GM20000 (cell line): Measurements from ENCODE around the gene TCEAL4.

ENCODE experiments used
- DNase-seq: peaks from one replicate; pipeline ENCODE4 v3.0.0; 2012; ENCODE audit warnings: low spot score
- TF ChIP-seq, protein P1 (sequence below): IDR thresholded peaks from 2 replicates; pipeline ENCODE4 v1.5.1; 2012; ENCODE audit warnings: mild to moderate bottlenecking, control low read depth; ENCODE audit errors: extremely low read depth, missing control alignments

The TCEAL4 gene

DNA sequence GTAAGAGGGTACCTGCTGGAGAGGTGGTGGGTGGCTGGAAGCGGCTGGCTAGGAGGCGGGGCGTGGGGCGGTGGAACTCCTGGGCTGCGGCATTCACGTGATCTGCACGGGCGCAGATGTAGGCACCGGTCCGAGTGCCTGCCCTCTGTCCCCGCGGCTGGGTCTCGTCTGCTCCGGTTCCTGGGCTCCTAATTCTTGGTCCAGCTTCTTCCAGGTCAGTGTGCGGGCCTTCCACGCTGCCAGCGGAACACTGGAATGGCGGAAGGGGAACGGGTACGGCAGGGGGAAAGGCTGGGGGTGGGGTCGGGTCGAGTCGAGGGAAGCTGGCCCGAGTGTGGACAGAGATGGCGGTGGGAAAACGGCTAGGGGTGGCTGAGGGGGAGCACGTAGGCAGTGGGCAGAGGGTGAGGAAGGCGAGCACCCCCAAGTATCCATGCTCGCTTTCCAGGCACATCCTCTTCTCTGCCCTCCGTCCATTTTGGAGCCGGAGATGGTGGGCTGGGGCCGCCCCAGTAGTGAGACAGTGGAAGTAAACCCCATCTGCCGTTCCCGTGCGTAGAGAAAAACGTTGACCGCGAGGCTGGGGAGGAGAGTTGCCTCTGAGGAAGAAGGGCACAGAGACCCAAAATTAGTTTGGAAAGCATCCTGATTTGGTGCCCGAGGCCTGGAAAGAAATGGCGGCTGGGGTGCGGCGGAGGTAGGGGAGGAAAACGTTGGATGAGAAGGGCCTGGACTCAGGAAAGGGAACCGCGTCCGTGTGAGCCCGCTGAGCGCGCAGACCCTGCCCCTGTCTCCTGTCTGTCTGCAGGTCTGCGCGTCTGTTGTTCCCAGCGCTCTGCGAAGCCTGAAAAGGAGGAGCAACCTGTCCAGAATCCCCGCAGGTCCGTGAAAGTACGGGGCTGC, at the start of gene TCEAL4:
TCEAL4 (plus strand) TSS at position 105 of the 903 bp plus-strand sequence. CDS start 1,161 bp downstream, outside the sequence.
- TF ChIP-seq, protein P1, sequence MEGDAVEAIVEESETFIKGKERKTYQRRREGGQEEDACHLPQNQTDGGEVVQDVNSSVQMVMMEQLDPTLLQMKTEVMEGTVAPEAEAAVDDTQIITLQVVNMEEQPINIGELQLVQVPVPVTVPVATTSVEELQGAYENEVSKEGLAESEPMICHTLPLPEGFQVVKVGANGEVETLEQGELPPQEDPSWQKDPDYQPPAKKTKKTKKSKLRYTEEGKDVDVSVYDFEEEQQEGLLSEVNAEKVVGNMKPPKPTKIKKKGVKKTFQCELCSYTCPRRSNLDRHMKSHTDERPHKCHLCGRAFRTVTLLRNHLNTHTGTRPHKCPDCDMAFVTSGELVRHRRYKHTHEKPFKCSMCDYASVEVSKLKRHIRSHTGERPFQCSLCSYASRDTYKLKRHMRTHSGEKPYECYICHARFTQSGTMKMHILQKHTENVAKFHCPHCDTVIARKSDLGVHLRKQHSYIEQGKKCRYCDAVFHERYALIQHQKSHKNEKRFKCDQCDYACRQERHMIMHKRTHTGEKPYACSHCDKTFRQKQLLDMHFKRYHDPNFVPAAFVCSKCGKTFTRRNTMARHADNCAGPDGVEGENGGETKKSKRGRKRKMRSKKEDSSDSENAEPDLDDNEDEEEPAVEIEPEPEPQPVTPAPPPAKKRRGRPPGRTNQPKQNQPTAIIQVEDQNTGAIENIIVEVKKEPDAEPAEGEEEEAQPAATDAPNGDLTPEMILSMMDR: no peak
- peak; percentile 31 for DNase-seq

DNA sequence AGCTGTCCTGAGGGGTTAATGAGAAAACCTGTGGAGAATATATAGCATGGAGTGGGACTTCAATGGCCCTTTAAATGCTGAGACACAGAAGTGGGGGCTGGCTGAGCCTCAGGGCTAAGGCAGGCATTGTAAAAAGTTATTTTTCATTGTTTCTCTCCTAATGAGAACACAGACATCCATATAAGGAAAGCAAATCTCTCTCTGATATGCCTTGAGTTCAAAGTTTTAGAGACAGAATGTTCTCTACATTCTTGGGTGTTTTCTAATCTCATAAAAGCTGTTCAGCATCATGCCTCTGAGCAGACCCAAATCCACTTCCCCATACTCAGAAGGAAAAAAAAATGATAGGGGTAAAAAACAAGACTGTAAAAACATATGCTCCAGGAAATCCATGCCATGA, 49.2 kb upstream of the TCEAL4 start:
- TF ChIP-seq, protein P1: no peak
- no peak for DNase-seq

DNA sequence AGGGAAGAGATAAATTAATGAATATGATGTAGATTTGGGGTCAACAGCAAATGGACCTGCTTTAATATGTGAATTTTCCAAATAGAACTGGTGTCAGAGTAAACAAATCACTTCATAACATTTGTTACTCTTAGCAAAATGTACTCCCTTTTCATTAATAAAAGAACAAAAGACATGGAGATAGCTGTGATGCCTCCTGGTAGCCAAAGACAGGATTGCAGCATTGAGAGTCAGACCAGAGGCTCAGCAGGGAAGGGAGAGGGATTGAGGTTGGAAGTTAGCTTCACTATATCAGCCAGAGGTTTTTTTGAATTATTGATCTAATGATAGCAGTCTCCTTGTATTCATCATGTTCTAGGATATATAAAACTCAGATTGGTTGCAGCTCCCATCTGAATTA, 48.6 kb upstream of the TCEAL4 start:
- TF ChIP-seq, protein P1: no peak
- DNase-seq: no peak

DNA sequence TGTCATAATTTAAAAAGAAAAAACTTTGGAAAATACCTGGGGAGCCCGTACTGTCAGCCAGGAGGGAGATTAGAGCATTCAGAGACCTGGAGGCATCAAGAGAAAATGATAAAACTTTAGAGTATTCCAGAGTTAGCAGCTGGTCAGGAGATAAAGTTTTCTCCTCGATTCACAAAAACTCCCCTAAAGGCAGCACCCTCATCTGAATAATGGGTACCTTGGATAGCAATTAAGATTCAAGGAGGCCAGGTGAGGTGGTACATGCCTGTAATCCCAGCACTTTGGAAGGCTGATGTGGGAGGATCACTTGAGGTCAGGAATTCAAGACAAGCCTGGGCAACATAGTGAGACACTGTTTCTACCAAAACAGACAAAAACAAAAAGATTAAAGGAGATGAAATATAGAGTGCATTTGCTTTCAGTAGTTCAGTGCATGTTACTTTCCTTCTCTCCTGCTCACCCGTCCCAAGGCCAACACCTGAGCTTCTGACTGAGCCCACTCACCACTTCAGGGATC, 47.4 kb upstream of the TCEAL4 start:
- no peak for DNase-seq
- TF ChIP-seq, protein P1: no peak

DNA sequence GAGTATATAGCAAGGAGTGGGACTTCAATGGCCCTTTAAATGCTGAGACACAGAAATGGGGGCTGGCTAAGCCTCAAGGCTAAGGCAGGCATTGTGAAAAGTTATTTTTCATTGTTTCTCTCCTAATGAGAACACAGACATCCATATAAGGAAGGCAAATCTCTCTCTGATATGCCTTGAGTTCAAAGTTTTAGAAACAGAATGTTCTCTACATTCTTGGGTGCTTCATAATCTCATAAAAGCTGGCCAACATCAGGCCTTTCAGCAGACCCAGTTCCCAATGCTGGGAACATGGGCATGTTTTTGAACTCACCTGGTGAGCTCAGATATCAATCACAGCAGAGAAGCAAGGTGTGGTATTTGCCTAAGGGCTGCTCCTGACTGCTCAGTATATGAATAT, 46.6 kb upstream of the TCEAL4 start:
- DNase-seq: no peak
- TF ChIP-seq, protein P1: no peak

DNA sequence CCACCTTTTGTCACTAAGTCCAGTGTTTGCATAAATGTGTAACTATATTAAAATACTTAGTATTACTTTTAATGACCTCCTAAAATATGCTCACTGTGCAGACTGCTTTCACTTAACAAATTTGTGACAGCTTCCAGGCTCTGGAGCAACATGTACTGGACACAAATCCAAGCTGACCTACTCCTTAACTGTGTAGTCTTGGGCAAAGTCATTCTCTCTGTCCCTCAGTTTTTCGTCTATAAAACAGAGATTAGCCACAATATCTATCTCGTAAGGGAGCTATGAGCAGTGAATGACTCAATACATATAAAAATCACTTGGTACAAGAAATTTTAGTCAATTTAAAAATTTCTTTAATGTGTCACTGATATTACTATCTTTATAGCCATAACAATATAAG, 45.6 kb upstream of the TCEAL4 start:
- DNase-seq: no peak
- TF ChIP-seq, protein P1: no peak

DNA sequence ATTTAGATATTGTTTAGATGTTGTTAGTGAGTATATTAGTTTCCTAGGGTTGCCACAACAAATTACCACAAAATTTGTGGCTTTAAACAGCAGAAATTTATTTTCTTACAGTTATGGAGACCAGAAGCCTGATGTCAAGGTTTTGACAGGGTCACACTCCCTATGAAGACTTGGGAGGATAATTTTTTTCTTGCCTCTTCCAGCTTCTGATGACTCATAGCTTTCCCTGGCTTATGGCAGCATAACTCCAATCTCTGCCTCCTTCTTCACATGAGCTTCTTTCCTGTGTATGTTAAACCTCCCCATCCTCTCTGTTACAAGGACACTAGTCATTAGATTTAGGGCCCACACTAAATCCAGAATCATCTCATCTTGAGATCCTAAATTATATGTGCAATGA, 45.2 kb upstream of the TCEAL4 start:
- TF ChIP-seq, protein P1: no peak
- DNase-seq: no peak
